Cerebellar cortex (tissue), 1 donor: Measurements from ENCODE around the gene PLEKHA3.
"Not testable (repeated sequence)": the region's sequence is repeated elsewhere in the genome, so short reads cannot be mapped to it uniquely, and the experiment has no call there.

Experiments used
- DNase-seq: peaks from one replicate; pipeline ENCODE4 v3.0.0-alpha.2; 2015; ENCODE audit warnings: low spot score

PLEKHA3 gene

GRCh38 chr2:178480227-178481181 lies at the start of gene PLEKHA3:
TSS of gene PLEKHA3 (plus strand) at chr2:178480457. CDS start at chr2:178480870, 413 bp downstream.
- peak; percentile 94 for DNase-seq

DNA sequence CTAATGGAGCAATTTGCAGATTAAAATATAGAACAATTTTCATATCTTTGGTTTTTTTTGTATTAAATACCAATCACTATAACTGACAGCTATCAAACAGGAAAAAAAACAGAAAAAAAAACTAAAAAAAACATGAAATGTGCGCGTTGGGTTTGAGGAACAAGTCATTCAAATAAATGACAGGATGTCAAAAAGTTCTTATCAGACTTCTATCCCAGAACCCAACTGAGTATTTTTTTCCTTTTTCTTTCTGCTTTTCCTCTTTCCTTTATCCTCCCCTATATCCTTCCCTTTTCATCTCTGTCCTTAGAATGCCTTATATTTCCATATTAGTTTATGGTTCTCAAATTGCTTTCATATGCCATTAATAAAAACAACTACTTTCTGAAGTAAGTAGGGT lies 43.6 kb upstream of the PLEKHA3 start:
- no peak for DNase-seq

- DNase-seq: no peak
Measured at GRCh38 chr2:178441426-178441825, 38.8 kb upstream of the PLEKHA3 start.

- DNase-seq: no peak
Measured at GRCh38 chr2:178448968-178449661, 31.1 kb upstream of the PLEKHA3 start.

DNA sequence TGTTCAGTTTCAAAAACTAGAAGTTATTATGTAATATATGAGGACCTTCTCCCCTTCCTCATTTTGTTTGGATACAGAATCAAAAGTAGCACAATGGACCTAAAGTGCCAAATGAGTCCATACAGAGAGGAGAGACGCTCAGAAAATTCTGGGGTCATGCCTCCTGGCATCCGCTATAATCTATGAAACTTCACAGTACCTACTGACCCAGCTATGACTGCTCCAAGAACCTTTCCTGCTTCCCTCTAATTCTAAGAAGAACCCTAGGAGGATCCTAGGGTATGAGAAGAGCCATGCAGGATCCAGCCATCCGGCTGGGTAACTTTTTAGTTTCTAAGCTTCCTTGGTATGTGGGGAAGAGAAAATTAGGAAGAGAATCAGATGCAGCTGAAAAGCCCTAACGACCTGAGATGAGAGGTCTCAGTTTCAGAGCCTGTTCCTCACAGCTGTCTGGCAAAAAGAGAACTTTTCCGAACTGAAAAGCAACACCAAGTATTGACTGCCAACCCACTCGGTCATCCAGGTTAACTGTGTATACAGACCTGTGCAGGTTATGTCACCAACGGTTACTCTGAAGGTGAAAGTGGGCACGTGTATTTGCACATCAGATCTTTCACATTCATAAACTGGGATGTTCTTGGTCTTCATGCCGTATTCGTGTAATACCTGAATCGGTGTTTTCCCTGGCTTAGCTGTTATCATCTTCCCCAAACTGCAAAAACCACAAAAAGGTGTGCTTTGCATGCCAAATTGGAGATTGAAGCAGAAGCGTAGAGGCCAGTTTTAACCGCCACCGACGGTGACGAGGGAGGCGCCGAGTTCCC lies 30.3 kb upstream of the PLEKHA3 start:
- no peak for DNase-seq

DNA sequence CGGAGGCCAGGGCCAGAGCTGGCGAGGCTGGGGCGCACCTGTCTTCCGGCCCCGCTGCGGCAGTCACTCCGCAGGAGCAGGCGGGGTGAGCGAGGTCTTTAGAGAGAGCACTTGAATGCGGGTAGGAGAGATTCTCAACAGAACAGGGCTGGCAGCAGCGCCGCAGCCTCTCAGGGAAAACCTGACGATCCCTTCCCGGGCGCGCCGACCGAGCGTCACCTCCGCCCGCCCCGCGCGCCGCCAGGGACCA lies 29.8 kb upstream of the PLEKHA3 start:
- peak; percentile 67 for DNase-seq

DNA sequence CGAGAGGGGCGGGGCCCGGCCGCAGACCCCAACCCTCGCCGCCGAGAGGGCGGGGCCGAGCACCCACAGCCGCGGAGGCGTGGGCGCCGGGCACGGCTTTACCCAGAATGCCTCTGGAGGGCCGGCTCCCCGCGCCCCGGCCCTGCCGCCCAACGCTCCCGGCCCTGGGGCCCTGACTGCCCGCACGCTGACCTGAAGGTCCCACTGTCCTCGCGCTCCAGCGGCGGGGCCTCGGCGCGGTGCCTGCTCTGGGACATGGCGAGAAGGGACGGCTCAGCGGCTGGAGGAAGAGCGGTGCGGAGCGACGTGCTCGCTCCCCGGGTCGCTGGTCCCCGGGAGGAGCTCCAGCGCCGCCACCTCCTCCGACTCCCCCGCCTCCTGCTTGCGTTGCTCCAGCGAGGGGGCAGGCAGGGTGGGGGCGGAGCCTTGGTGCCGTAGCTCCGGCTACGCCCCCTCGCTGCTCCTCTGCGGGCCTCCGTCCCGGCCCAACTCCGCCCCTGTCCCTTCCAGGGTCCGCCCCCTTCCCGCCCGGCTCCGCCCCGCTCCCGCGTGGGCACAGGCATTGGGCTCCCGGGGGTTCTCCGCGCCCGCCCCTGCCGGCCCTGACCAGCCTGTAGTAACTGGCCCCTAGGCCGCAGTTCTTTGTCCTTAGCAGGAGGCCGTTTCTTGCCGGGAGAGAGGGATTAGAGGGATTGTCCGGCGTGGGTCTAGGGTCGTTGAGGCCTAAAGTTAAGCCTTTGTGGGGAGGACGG lies 29.3 kb upstream of the PLEKHA3 start, which contains the start of the genes PJVK and PRKRA:
Gene PJVK, plus strand, starts transcription at position 605 of the 752 bp plus-strand sequence. CDS start 2,032 bp downstream, outside the sequence.
Gene PRKRA, minus strand, starts transcription at position 402 of the 752 bp plus-strand sequence. Its CDS starts 145 bp downstream, at position 257.
- DNase-seq: peak; percentile 98

DNA sequence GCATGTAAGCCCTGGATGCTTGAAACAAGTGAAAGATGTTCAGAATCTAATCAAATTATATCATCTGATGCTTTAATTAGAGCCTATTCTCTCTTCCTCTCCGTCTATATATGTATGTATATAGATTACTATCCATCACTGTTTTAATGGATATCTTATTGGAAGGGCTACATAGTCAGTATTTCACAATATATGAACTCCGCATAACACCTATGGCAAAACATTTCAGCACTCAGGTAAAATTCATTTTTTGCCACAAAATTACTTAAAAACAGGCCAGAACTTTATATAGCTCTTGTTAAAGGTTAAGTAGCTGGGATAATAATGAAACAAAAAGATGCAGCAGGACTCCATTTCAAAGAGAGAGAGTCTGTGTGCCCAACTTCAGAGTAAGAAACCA lies 27.9 kb upstream of the PLEKHA3 start:
- no peak for DNase-seq

- DNase-seq: no peak
Measured at GRCh38 chr2:178452870-178453269, 27.4 kb upstream of the PLEKHA3 start.

GRCh38 chr2:178455947-178456346 lies 24.3 kb upstream of the PLEKHA3 start:
- DNase-seq: no peak

DNA sequence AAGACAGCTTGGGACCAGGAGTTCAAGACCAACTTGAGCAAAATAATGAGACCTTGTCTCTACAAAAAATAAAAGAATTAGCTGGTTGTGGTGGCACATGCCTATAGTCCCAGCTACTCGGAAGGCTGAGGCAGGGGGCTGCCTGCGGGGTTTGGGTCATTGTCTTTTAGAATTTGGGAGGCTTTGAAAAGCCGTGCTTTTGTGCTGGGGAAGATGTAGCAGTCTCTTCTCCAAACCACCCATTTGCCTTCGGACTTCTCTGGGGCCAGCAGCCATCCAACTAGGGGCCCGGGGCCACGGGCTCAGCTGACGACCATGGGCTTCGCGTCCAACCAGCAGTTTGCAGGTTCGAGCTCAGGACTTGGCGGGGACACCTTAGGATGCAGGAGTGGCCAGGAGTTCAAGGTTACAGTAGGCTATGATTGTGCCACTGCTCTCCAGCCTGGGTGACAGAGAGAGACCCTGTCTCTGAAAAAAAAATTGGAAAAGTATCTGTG lies 22.8 kb upstream of the PLEKHA3 start:
- no peak for DNase-seq

DNA sequence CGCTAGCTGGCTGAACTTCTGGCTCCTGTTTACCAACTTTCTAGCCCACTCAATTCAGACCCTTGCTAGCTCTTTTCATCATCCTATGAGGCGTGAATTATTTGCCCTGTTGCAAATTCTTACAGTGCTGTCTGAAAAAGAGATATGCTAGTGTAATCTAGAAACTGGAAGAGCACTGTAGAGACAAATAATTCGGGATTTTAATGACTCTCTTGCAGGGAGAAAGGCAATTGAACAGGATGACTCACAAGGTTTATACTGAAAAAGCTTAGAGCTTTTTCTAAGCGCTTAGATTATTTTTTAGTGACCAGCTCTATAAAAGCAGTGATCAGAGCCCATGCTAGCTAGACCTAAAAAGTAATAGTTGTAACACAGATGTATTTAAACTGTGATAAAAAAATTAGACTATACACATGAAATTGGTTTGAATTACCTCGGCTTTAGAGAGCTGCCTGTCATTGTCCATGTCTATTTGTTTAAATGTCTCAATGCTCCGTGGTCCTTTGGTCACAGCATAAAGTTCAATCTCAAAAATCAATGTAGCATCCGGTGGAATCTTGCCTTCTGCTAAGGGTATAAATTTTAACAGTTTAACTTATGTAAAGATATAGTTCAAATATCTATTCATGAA lies 10.9 kb upstream of the PLEKHA3 start:
- DNase-seq: no peak

GRCh38 chr2:178471313-178471712 lies 8.9 kb upstream of the PLEKHA3 start:
- not testable (repeated sequence) for DNase-seq

DNA sequence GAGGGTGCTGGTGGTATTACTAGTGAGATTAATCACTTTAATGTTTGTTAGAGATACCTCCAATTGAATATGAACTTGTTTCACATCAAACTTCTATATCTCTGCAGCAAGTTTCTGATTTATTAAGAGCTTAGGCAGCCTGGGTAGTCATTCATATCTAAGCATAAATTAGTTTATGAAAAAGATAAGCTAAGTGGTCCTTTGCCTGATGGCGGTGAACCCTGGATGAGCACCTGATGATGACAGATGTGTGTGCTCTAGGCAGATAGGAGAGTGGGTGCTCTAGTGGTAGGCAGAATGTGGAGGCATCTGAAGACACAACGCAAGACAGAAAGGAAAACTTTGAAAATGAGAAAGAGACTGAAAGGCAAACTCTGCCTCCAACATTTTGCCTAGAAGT lies 6.9 kb upstream of the PLEKHA3 start:
- no peak for DNase-seq

DNA sequence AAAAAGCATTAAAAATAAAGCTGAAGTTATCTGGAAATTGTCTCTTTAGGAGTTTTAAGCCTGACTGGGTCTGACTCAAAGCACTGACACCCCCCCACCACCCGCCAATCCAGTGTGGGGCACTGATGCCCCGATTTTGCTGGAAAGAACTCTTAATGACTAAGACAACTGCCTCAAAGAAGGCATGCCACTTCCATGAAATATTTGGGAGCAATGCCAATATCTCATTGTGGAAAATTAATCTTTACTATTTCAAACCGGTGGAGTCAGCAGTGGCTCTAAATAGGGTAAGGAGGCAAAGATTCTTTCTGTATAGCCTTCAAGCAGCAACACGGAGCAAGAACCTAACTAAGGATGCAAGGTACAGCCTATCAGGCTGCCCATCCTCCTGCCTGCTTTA lies 6.3 kb upstream of the PLEKHA3 start:
- no peak for DNase-seq

- no peak for DNase-seq
Measured at GRCh38 chr2:178474560-178474959, 5.7 kb upstream of the PLEKHA3 start.

GRCh38 chr2:178476477-178476876 lies 3.8 kb upstream of the PLEKHA3 start:
- no peak for DNase-seq

DNA sequence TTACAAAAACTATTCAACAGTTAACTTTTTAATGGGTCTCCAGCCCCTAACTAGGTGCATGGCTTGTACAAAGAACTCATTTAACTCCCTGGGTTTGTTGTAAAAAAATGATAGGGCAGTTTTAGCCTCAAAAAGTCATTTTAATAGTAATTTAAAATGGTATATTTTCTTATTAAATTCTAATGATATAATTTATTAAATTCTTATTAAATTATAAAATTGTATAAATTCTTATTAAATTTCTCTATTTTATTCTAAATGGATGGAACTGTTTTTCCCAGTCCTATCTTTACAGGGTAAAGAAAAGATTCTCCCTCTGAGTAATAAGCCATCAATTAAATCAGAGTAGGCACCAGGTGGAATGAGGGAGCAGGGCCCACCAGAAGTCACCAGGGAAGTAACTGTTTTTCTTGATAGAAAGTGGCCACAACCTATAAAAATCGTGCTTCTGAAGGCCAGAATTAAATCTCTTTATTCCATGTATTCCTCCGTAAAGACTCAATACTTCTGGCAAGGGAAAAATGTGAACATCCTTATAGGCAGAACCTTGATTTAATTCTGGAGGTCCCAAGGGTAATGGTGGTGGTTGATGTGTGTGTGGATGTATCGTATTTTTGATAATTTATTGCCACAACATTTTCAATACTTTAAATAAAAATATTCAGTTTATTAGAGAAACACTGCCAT lies 2.7 kb upstream of the PLEKHA3 start:
- DNase-seq: peak; percentile 30

DNA sequence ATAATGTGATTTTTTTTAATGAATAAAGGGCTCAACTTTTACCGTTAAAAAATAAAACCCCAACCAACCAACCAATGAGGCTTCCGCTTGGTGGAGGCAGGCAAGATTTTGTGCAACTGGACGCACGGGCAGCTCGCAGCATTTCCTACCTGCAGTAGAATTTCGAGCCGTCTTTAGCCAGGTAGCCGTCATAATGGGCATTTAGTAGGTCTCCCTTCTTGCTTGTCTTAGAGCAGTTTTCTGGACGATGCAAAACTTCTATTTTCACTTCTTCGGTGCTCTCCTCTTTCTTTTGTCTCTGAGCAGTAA lies 2.2 kb upstream of the PLEKHA3 start:
- DNase-seq: no peak
